Choroid plexus epithelial cell (primary cell): Measurements from ENCODE around the gene NYAP2.

Experiments
- DNase-seq: peaks from one replicate; pipeline ENCODE4 v3.0.0-alpha.2; 2010; ENCODE audit warnings: low read depth
- H3K4me3 ChIP-seq: 2 replicates; pipeline ENCODE4 v1.5.1; 2011; ENCODE audit warnings: low read depth, mild to moderate bottlenecking, control low read depth, low read length, moderate library complexity
- CTCF ChIP-seq: conservative IDR thresholded peaks from 2 replicates; pipeline ENCODE4 v1.5.1; 2011; ENCODE audit warnings: low read depth, mild to moderate bottlenecking, control low read depth, inconsistent platforms, low read length, moderate library complexity

NYAP2 gene

GRCh38 chr2:225616372-225616771 is 216.9 kb downstream of the NYAP2 start:
- DNase-seq = no peak
- no peak for TF ChIP-seq CTCF

GRCh38 chr2:225616848-225617247 is 217.3 kb downstream of the NYAP2 start:
- TF ChIP-seq CTCF = no peak
- H3K4me3 ChIP-seq = no peak overlapping the region

More at GRCh38 chr2:225616372-225616771, 216.9 kb downstream of the NYAP2 start:
- no peak overlapping the region for H3K4me3 ChIP-seq

GRCh38 chr2:225620227-225620626 is 220.7 kb downstream of the NYAP2 start:
- no peak for DNase-seq
- H3K4me3 ChIP-seq = no peak overlapping the region
- TF ChIP-seq CTCF = no peak

More at GRCh38 chr2:225616848-225617247, 217.3 kb downstream of the NYAP2 start:
- DNase-seq = no peak

- H3K4me3 ChIP-seq = no peak overlapping the region
- peak; percentile 20 for DNase-seq
- no peak for TF ChIP-seq CTCF
Observed at GRCh38 chr2:225630824-225631533, 231.5 kb downstream of the NYAP2 start.

- no peak overlapping the region for H3K4me3 ChIP-seq
- no peak for DNase-seq
- no peak for TF ChIP-seq CTCF
Observed at GRCh38 chr2:225632351-225632750, 232.8 kb downstream of the NYAP2 start.

- TF ChIP-seq CTCF = no peak
- no peak overlapping the region for H3K4me3 ChIP-seq
- DNase-seq = no peak
Observed at GRCh38 chr2:225636558-225636957, 237.0 kb downstream of the NYAP2 start.

- DNase-seq = no peak
- TF ChIP-seq CTCF = no peak
- no peak overlapping the region for H3K4me3 ChIP-seq
Observed at GRCh38 chr2:225637259-225637658, 237.7 kb downstream of the NYAP2 start.
